Measurements from ENCODE around the gene PPP1R8. TPM values are rescaled to one million over a fixed set of nuclear protein-coding genes. Genes with fewer than 3 reads are reported as not detected.

Gene PPP1R8
- total and polyA plus RNA-seq, 9 of the 15 experiments (the other 6 are each of a cell fraction or from before 2014, with no cell fraction given), result 16.2 to 107 (median 75.3) TPM

GRCh38 chr1:27872802-27873551, 42.4 kb downstream of the PPP1R8 start (continued):
- TF ChIP-seq ZBTB40 (IDR thresholded peaks at IDR 0.05), result peak; percentile 59; the same call in 1 of the 2 replicates
- TF ChIP-seq ZBTB40 (CRISPR knock-in tag; IDR thresholded peaks at IDR 0.05), result 0 out of 2 replicates have a peak, but pooled peaks have one; percentile 16
- TF ChIP-seq MTA3 (IDR thresholded peaks at IDR 0.05; ENCODE audit: borderline replicate concordance), result 0 out of 2 replicates have a peak, but pooled peaks have one; percentile 35

Measured in K562 (cell line).